Mesenchymal stem cell (in vitro differentiated cells and primary cell): ENCODE data around the gene ZBTB16.

Experiments used
- DNase-seq: peaks from one replicate; pipeline ENCODE4 v3.0.0-alpha.2; 2013
- H2AFZ ChIP-seq: one replicate; pipeline ENCODE4 v1.6.1; 2013; ENCODE audit warnings: low read depth, mild to moderate bottlenecking, control low read depth, inconsistent platforms, low read length, moderate library complexity
- H2AK5ac ChIP-seq: 2 replicates; pipeline ENCODE4 v1.6.1; 2013; ENCODE audit warnings: low read length, moderate library complexity, mild to moderate bottlenecking, inconsistent platforms; ENCODE audit not compliant: severe bottlenecking
- H2BK120ac ChIP-seq: one replicate; pipeline ENCODE4 v1.6.1; 2013; ENCODE audit warnings: low read depth, mild to moderate bottlenecking, inconsistent platforms, low read length, moderate library complexity
- H2BK12ac ChIP-seq, 2 experiments: one replicate each; pipeline ENCODE4 v1.6.1; 2013; ENCODE audit warnings: inconsistent platforms in 2 of 2, low read length in 2 of 2, mild to moderate bottlenecking in 2 of 2, moderate library complexity in 2 of 2, control low read depth in 1 of 2
- H2BK15ac ChIP-seq: one replicate; pipeline ENCODE4 v1.6.1; 2013; ENCODE audit warnings: mild to moderate bottlenecking, low read depth, inconsistent platforms; ENCODE audit not compliant: poor library complexity, severe bottlenecking
- H2BK5ac ChIP-seq: 2 replicates; pipeline ENCODE4 v1.6.1; 2013; ENCODE audit warnings: low read depth, mild to moderate bottlenecking, low read length, control low read depth, inconsistent platforms; ENCODE audit not compliant: poor library complexity, severe bottlenecking
- H3K14ac ChIP-seq, 2 experiments: one replicate each; pipeline ENCODE4 v1.6.1; 2013; ENCODE audit warnings: inconsistent platforms in 2 of 2, low read length in 2 of 2, control low read depth in 1 of 2, mild to moderate bottlenecking in 1 of 2, moderate library complexity in 1 of 2
- H3K18ac ChIP-seq, 2 experiments: one replicate each; pipeline ENCODE4 v1.6.1; 2013; ENCODE audit warnings: inconsistent platforms in 2 of 2, low read length in 2 of 2, control low read depth in 1 of 2, low read depth in 1 of 2, mild to moderate bottlenecking in 1 of 2
- H3K23ac ChIP-seq, 2 experiments: one replicate each; pipeline ENCODE4 v1.6.1; 2013; ENCODE audit warnings: inconsistent platforms in 2 of 2, low read length in 2 of 2, mild to moderate bottlenecking in 2 of 2, moderate library complexity in 2 of 2, control low read depth in 1 of 2
- H3K27ac ChIP-seq: 2 replicates; pipeline ENCODE4 v1.5.1; 2013; ENCODE audit warnings: mild to moderate bottlenecking, moderate library complexity, low read length, control low read depth, inconsistent platforms; ENCODE audit not compliant: poor library complexity, severe bottlenecking
- H3K27me3 ChIP-seq, 2 experiments: 2 replicates each; pipeline versions ENCODE4 v1.6.1 to v1.7.0; 2013; ENCODE audit warnings: low read length in 2 of 2, mild to moderate bottlenecking in 2 of 2, moderate library complexity in 2 of 2, control low read depth in 1 of 2, inconsistent platforms in 1 of 2; ENCODE audit not compliant: control insufficient read depth in 1 of 2, insufficient read depth in 1 of 2
- H3K36me3 ChIP-seq, 2 experiments: 2 replicates each; pipeline versions ENCODE4 v1.6.1 to v1.7.0; 2013; ENCODE audit warnings: low read length in 2 of 2, control low read depth in 1 of 2, inconsistent platforms in 1 of 2, low read depth in 1 of 2, mild to moderate bottlenecking in 1 of 2; ENCODE audit not compliant: insufficient read depth in 2 of 2, control insufficient read depth in 1 of 2
- H3K4ac ChIP-seq, 2 experiments: one replicate each; pipeline ENCODE4 v1.6.1; 2013; ENCODE audit warnings: inconsistent platforms in 2 of 2, low read length in 2 of 2, mild to moderate bottlenecking in 2 of 2, moderate library complexity in 2 of 2, control low read depth in 1 of 2, low read depth in 1 of 2
- H3K4me1 ChIP-seq: 2 replicates; pipeline ENCODE4 v1.6.1; 2013; ENCODE audit warnings: low read depth, low read length, control low read depth; ENCODE audit not compliant: control insufficient read depth, insufficient read depth
- H3K4me2 ChIP-seq: 2 replicates; pipeline ENCODE4 v1.6.1; 2013; ENCODE audit warnings: low read length, mild to moderate bottlenecking, inconsistent platforms; ENCODE audit not compliant: poor library complexity, severe bottlenecking
- H3K4me3 ChIP-seq, 2 experiments: 2 replicates each; pipeline versions ENCODE4 v1.5.1 to v1.7.0; 2013; ENCODE audit warnings: low read length in 2 of 2, mild to moderate bottlenecking in 2 of 2, control low read depth in 1 of 2, low read depth in 1 of 2; ENCODE audit not compliant: insufficient read depth in 1 of 2
- H3K79me1 ChIP-seq: replicated peaks from 2 replicates; pipeline ENCODE4 v1.6.1; 2013; ENCODE audit warnings: mild to moderate bottlenecking, control low read depth, low read length, inconsistent platforms; ENCODE audit not compliant: poor library complexity, severe bottlenecking
- H3K9ac ChIP-seq: 2 replicates; pipeline ENCODE4 v1.7.0; 2013; ENCODE audit warnings: mild to moderate bottlenecking, low read length, moderate library complexity
- H3K9me3 ChIP-seq: 2 replicates; pipeline ENCODE4 v1.7.0; 2013; ENCODE audit warnings: mild to moderate bottlenecking, low read length; ENCODE audit not compliant: control insufficient read depth
- H4K8ac ChIP-seq: one replicate; pipeline ENCODE4 v1.6.1; 2013; ENCODE audit warnings: inconsistent platforms, mild to moderate bottlenecking, low read length, moderate library complexity
- H4K91ac ChIP-seq: one replicate; pipeline ENCODE4 v1.6.1; 2013; ENCODE audit warnings: mild to moderate bottlenecking, low read length, inconsistent platforms
- WGBS: methylation state at CpG from one replicate; pipeline ENCODE4 v1.1.7; 2013; ENCODE audit warnings: mixed read lengths; 5-methylcytosine and 5-hydroxymethylcytosine counted together

Gene ZBTB16

GRCh38 chr11:114290503-114291235 lies 231.2 kb downstream of the ZBTB16 start:
- Histone ChIP-seq H3K4me2 (peak overlapping the region; percentile 66), H3K14ac (no peak overlapping the region), H3K4me1 (peaks cover 7% of the 10 kb centered on the region), H3K79me1 (no peaks in the 10 kb centered on the region), H3K18ac (peak overlapping the region; percentile 14 to 34), H3K36me3 (no peaks in the 10 kb centered on the region), H3K27ac (peak overlapping the region; percentile 99), H2AK5ac (peak overlapping the region; percentile 79), H2BK5ac (peak overlapping the region; percentile 97), H3K27me3 (no peaks in the 10 kb centered on the region), H4K91ac (no peak overlapping the region), H2BK15ac (no peak overlapping the region), H4K8ac (no peak overlapping the region), H3K9ac (peak overlapping the region; percentile 95), H3K4me3 (peak overlapping the region in 1 of 2 experiments; percentile 75), H3K9me3 (no peaks in the 10 kb centered on the region), H2AFZ (no peak overlapping the region), H3K4ac (no peak overlapping the region), H2BK120ac (peak overlapping the region; percentile 54), H3K23ac (no peak overlapping the region), H2BK12ac (peak overlapping the region in 1 of 2 experiments; percentile 84)
- peak; percentile 63 for DNase-seq
- WGBS, result 0% methylated on average over 1 of the region's 2 CpGs

- H3K18ac ChIP-seq, result peak overlapping the region; percentile 84 to 98
- under 1% methylated on average over 5 of the region's 5 CpGs for WGBS
- H3K4ac ChIP-seq, result peak overlapping the region in 1 of 2 experiments; percentile 95
- H2BK15ac ChIP-seq, result peak overlapping the region; percentile 26
- H2AK5ac ChIP-seq, result peak overlapping the region; percentile 79
- no peaks in the 10 kb centered on the region for H3K9me3 ChIP-seq
- H3K27me3 ChIP-seq, result no peaks in the 10 kb centered on the region
- H2BK5ac ChIP-seq, result peak overlapping the region; percentile 97
- peak overlapping the region; percentile 95 for H4K8ac ChIP-seq
- H3K23ac ChIP-seq, result no peak overlapping the region
- H4K91ac ChIP-seq, result peak overlapping the region; percentile 75
- H3K4me1 ChIP-seq, result peaks cover 6% of the 10 kb centered on the region
- H3K79me1 ChIP-seq, result no peaks in the 10 kb centered on the region
- peak overlapping the region; percentile 66 for H3K4me2 ChIP-seq
- no peaks in the 10 kb centered on the region for H3K36me3 ChIP-seq
- H2BK120ac ChIP-seq, result peak overlapping the region; percentile 85
- H2AFZ ChIP-seq, result no peak overlapping the region
- H3K4me3 ChIP-seq, result peak overlapping the region in 1 of 2 experiments; percentile 75
- peak overlapping the region; percentile 95 for H3K9ac ChIP-seq
- H3K27ac ChIP-seq, result peak overlapping the region; percentile 99
- DNase-seq, result peak; percentile 92
- no peak overlapping the region for H3K14ac ChIP-seq
- H2BK12ac ChIP-seq, result peak overlapping the region; percentile 71 to 84
Measured at GRCh38 chr11:114291381-114291780, 231.9 kb downstream of the ZBTB16 start.

- H3K27ac ChIP-seq, result peak overlapping the region; percentile 99
- H2BK120ac ChIP-seq, result no peak overlapping the region
- H3K9me3 ChIP-seq, result no peaks in the 10 kb centered on the region
- H2BK15ac ChIP-seq, result no peak overlapping the region
- no peaks in the 10 kb centered on the region for H3K27me3 ChIP-seq
- no peak overlapping the region for H3K23ac ChIP-seq
- no peak overlapping the region for H2AFZ ChIP-seq
- peak overlapping the region; percentile 95 for H3K9ac ChIP-seq
- H4K8ac ChIP-seq, result no peak overlapping the region
- no peaks in the 10 kb centered on the region for H3K36me3 ChIP-seq
- H4K91ac ChIP-seq, result no peak overlapping the region
- no peak overlapping the region for H3K14ac ChIP-seq
- H2BK5ac ChIP-seq, result peak overlapping the region; percentile 97
- no peak overlapping the region for H3K4ac ChIP-seq
- no peaks in the 10 kb centered on the region for H3K79me1 ChIP-seq
- no peak overlapping the region for H2BK12ac ChIP-seq
- peaks cover 6% of the 10 kb centered on the region for H3K4me1 ChIP-seq
- no peak overlapping the region for H2AK5ac ChIP-seq
- WGBS, result 5% methylated on average over 4 of the region's 4 CpGs
- peak overlapping the region; percentile 66 for H3K4me2 ChIP-seq
- H3K18ac ChIP-seq, result peak overlapping the region in 1 of 2 experiments; percentile 84
- peak; percentile 86 for DNase-seq
- peak overlapping the region in 1 of 2 experiments; percentile 75 for H3K4me3 ChIP-seq
Measured at GRCh38 chr11:114291842-114292680, 232.6 kb downstream of the ZBTB16 start.
